Central memory CD8-positive, alpha-beta T cell (primary cell): ENCODE results near the gene MS4A1.
"Not testable (repeated sequence)": the region's sequence is repeated elsewhere in the genome, so short reads cannot be mapped to it uniquely, and the experiment has no call there.

Source experiments
- ATAC-seq: fragments of 150-1000 bp; cut with Tn5 transposase; replicated peaks from 2 replicates; pipeline ENCODE4 v1.10.0; 2022; ENCODE audit warnings: mild to moderate bottlenecking, moderate FRiP score, moderate number of reproducible peaks; ENCODE audit not compliant: poor library complexity, severe bottlenecking; ENCODE audit errors: extremely low read depth
- DNase-seq, 2 donors: peaks; one replicate each; pipeline ENCODE4 v3.0.0; 2021; ENCODE audit warnings: low spot score in 2 of 2
- H3K27ac Mint-ChIP-seq: one replicate; pipeline ENCODE4 v1.8.0; 2022; ENCODE audit warnings: low read depth, mild to moderate bottlenecking, moderate library complexity, mixed read lengths
- H3K27me3 Mint-ChIP-seq: one replicate; pipeline ENCODE4 v1.8.0; 2022; ENCODE audit warnings: mixed read lengths
- H3K36me3 Mint-ChIP-seq: one replicate; pipeline ENCODE4 v1.8.0; 2022; ENCODE audit warnings: mild to moderate bottlenecking, moderate library complexity, mixed read lengths; ENCODE audit not compliant: insufficient read depth
- H3K4me1 Mint-ChIP-seq: one replicate; pipeline ENCODE4 v1.8.0; 2022; ENCODE audit warnings: mixed read lengths
- H3K4me3 Mint-ChIP-seq: one replicate; pipeline ENCODE4 v1.8.0; 2022; ENCODE audit warnings: mild to moderate bottlenecking, moderate library complexity, mixed read lengths
- H3K9me3 Mint-ChIP-seq: one replicate; pipeline ENCODE4 v1.8.0; 2022; ENCODE audit warnings: mixed read lengths

MS4A1 gene

GRCh38 chr11:60455531-60456042 is at the start of gene MS4A1:
MS4A1 (plus strand) TSS chr11:60455847; CDS start chr11:60462375, 6,528 bp downstream.
- Mint-ChIP-seq H3K4me3 (peak within 1 kb of the TSS; percentile 53), H3K36me3 (peaks cover 2% of the 10 kb centered on the region), H3K27ac (peak within 1 kb of the TSS; percentile 68), H3K9me3 (no peaks in the 10 kb centered on the region), H3K4me1 (peaks cover 39% of the 10 kb centered on the region), H3K27me3 (no peaks in the 10 kb centered on the region)
- peak in 1 of 2 donors; percentile 16 for DNase-seq
- peak; percentile 98 for ATAC-seq

GRCh38 chr11:60420015-60420414 is 35.6 kb upstream of the MS4A1 start:
- no peaks in the 10 kb centered on the region for H3K4me1 Mint-ChIP-seq
- no peak for DNase-seq
- H3K27me3 Mint-ChIP-seq = peaks cover 51% of the 10 kb centered on the region
- no peak for ATAC-seq
- no peak overlapping the region for H3K4me3 Mint-ChIP-seq
- no peaks in the 10 kb centered on the region for H3K36me3 Mint-ChIP-seq
- no peak overlapping the region for H3K27ac Mint-ChIP-seq
- peaks cover 6% of the 10 kb centered on the region for H3K9me3 Mint-ChIP-seq

- no peak overlapping the region for H3K4me3 Mint-ChIP-seq
- DNase-seq (no peak), ATAC-seq (no peak)
- peaks cover 58% of the 10 kb centered on the region for H3K27me3 Mint-ChIP-seq
- H3K27ac Mint-ChIP-seq = no peak overlapping the region
- H3K4me1 Mint-ChIP-seq = no peaks in the 10 kb centered on the region
- H3K36me3 Mint-ChIP-seq = no peaks in the 10 kb centered on the region
- peaks cover 6% of the 10 kb centered on the region for H3K9me3 Mint-ChIP-seq
Measured at GRCh38 chr11:60422609-60423008, 33.0 kb upstream of the MS4A1 start.

- Mint-ChIP-seq H3K27ac (no peak overlapping the region), H3K4me3 (no peak overlapping the region)
- no peak for ATAC-seq
Measured at GRCh38 chr11:60428517-60428916, 27.1 kb upstream of the MS4A1 start.

GRCh38 chr11:60429272-60429671 is 26.4 kb upstream of the MS4A1 start, which contains the start of gene MS4A5:
MS4A5 (plus strand) TSS chr11:60429572; CDS start chr11:60429675, 103 bp downstream.
- H3K36me3 Mint-ChIP-seq = no peaks in the 10 kb centered on the region
- no peaks in the 10 kb centered on the region for H3K9me3 Mint-ChIP-seq
- H3K4me1 Mint-ChIP-seq = no peaks in the 10 kb centered on the region
- H3K27me3 Mint-ChIP-seq = peaks cover 65% of the 10 kb centered on the region
- H3K4me3 Mint-ChIP-seq = no peak within 1 kb of the TSS
- H3K27ac Mint-ChIP-seq = no peak within 1 kb of the TSS
- no peak for ATAC-seq
- DNase-seq = no peak

More at GRCh38 chr11:60428517-60428916, 27.1 kb upstream of the MS4A1 start:
- H3K4me1 Mint-ChIP-seq = no peaks in the 10 kb centered on the region
- no peaks in the 10 kb centered on the region for H3K9me3 Mint-ChIP-seq
- no peaks in the 10 kb centered on the region for H3K36me3 Mint-ChIP-seq
- H3K27me3 Mint-ChIP-seq = peaks cover 65% of the 10 kb centered on the region
- DNase-seq = no peak

GRCh38 chr11:60431251-60431650 is 24.4 kb upstream of the MS4A1 start:
- H3K36me3 Mint-ChIP-seq = no peaks in the 10 kb centered on the region
- H3K4me1 Mint-ChIP-seq = no peaks in the 10 kb centered on the region
- peaks cover 49% of the 10 kb centered on the region for H3K27me3 Mint-ChIP-seq
- H3K4me3 Mint-ChIP-seq = no peak overlapping the region
- no peak overlapping the region for H3K27ac Mint-ChIP-seq
- ATAC-seq (no peak), DNase-seq (no peak)
- no peaks in the 10 kb centered on the region for H3K9me3 Mint-ChIP-seq

- H3K27ac Mint-ChIP-seq = peak overlapping the region; percentile 60
- ATAC-seq = no peak
- H3K9me3 Mint-ChIP-seq = no peaks in the 10 kb centered on the region
- H3K27me3 Mint-ChIP-seq = peaks cover 32% of the 10 kb centered on the region
- DNase-seq = no peak
- H3K4me3 Mint-ChIP-seq = no peak overlapping the region
- no peaks in the 10 kb centered on the region for H3K4me1 Mint-ChIP-seq
- no peaks in the 10 kb centered on the region for H3K36me3 Mint-ChIP-seq
Measured at GRCh38 chr11:60433401-60433800, 22.2 kb upstream of the MS4A1 start.

- Mint-ChIP-seq H3K27me3 (no peaks in the 10 kb centered on the region), H3K4me1 (peaks cover 16% of the 10 kb centered on the region), H3K36me3 (no peaks in the 10 kb centered on the region), H3K27ac (peak overlapping the region; percentile 92), H3K4me3 (peak overlapping the region; percentile 81), H3K9me3 (no peaks in the 10 kb centered on the region)
- DNase-seq (no peak), ATAC-seq (no peak)
Measured at GRCh38 chr11:60447070-60447469, 8.6 kb upstream of the MS4A1 start.

- no peak for ATAC-seq
- Mint-ChIP-seq H3K4me3 (no peak overlapping the region), H3K27ac (no peak overlapping the region), H3K36me3 (no peaks in the 10 kb centered on the region), H3K9me3 (no peaks in the 10 kb centered on the region), H3K27me3 (no peaks in the 10 kb centered on the region), H3K4me1 (peaks cover 16% of the 10 kb centered on the region)
- no peak for DNase-seq
Measured at GRCh38 chr11:60447846-60448245, 7.8 kb upstream of the MS4A1 start.

- not testable (repeated sequence) for H3K27me3 Mint-ChIP-seq, ATAC-seq, DNase-seq, H3K36me3 Mint-ChIP-seq, H3K9me3 Mint-ChIP-seq, H3K4me3 Mint-ChIP-seq, H3K27ac Mint-ChIP-seq
- H3K4me1 Mint-ChIP-seq = peaks cover 31% of the 10 kb centered on the region
Measured at GRCh38 chr11:60451185-60451584, 4.5 kb upstream of the MS4A1 start.

GRCh38 chr11:60454212-60454611 is 1.4 kb upstream of the MS4A1 start:
- ATAC-seq = no peak
- Mint-ChIP-seq H3K27ac (peak overlapping the region; percentile 68), H3K4me3 (no peak overlapping the region), H3K9me3 (no peaks in the 10 kb centered on the region), H3K4me1 (peaks cover 39% of the 10 kb centered on the region), H3K27me3 (no peaks in the 10 kb centered on the region), H3K36me3 (peaks cover 2% of the 10 kb centered on the region)
- DNase-seq = no peak

GRCh38 chr11:60457576-60457975 is 1.9 kb downstream of the MS4A1 start:
- no peak for DNase-seq
- Mint-ChIP-seq H3K9me3 (no peaks in the 10 kb centered on the region), H3K27me3 (no peaks in the 10 kb centered on the region), H3K4me3 (peak overlapping the region; percentile 53), H3K27ac (peak overlapping the region; percentile 5), H3K4me1 (peaks cover 39% of the 10 kb centered on the region), H3K36me3 (peaks cover 4% of the 10 kb centered on the region)
- ATAC-seq = no peak

- H3K36me3 Mint-ChIP-seq = peaks cover 9% of the 10 kb centered on the region
- H3K4me3 Mint-ChIP-seq = no peak overlapping the region
- no peak for ATAC-seq
- H3K4me1 Mint-ChIP-seq = peaks cover 37% of the 10 kb centered on the region
- no peaks in the 10 kb centered on the region for H3K27me3 Mint-ChIP-seq
- no peaks in the 10 kb centered on the region for H3K9me3 Mint-ChIP-seq
- DNase-seq = no peak
- H3K27ac Mint-ChIP-seq = no peak overlapping the region
Measured at GRCh38 chr11:60459345-60459744, 3.7 kb downstream of the MS4A1 start.
